Limb (tissue), 2 donors: ENCODE data around the gene DHX32.

Source experiments
- DNase-seq, 2 donors: peaks; one replicate each; pipeline ENCODE4 v3.0.0-alpha.2; 2016; ENCODE audit errors: extremely low spot score in 2 of 2

Gene DHX32

GRCh38 chr10:125811251-125811650 lies 69.8 kb downstream of the DHX32 start:
- DNase-seq, result no peak

- DNase-seq, result no peak
These were observed 73.0 kb downstream of the DHX32 start for GRCh38 chr10:125808047-125808446.

- DNase-seq, result no peak
These were observed 78.4 kb downstream of the DHX32 start for GRCh38 chr10:125802739-125803138.

GRCh38 chr10:125802131-125802530 lies 79.0 kb downstream of the DHX32 start:
- no peak for DNase-seq

- DNase-seq, result no peak
These were observed 79.5 kb downstream of the DHX32 start for GRCh38 chr10:125801574-125801973.

GRCh38 chr10:125799451-125800182 lies 81.5 kb downstream of the DHX32 start:
- no peak for DNase-seq

- no peak for DNase-seq
These were observed 83.0 kb downstream of the DHX32 start for GRCh38 chr10:125797994-125798662.

GRCh38 chr10:125797424-125797823 lies 83.7 kb downstream of the DHX32 start:
- no peak for DNase-seq

GRCh38 chr10:125795637-125796190 lies 85.4 kb downstream of the DHX32 start:
- DNase-seq, result no peak

GRCh38 chr10:125795128-125795527 lies 86.0 kb downstream of the DHX32 start:
- no peak for DNase-seq

- no peak for DNase-seq
These were observed 88.5 kb downstream of the DHX32 start for GRCh38 chr10:125792342-125793300.

GRCh38 chr10:125788156-125789034 lies 92.7 kb downstream of the DHX32 start:
- DNase-seq, result no peak
